Endothelial cell of umbilical vein (primary cell): ENCODE data around the gene C17orf50. TPM values are rescaled to one million over a fixed set of nuclear protein-coding genes. Genes with fewer than 3 reads are reported as not detected.

ENCODE experiments used
- BruUV-seq: library from RNA; stranded (reverse); fragments of 400-500 nt; replicated peaks from 2 replicates; lab custom pipeline; 2021; lab: Mats Ljungman, UMichigan
- CTCF ChIA-PET: fragments of 300-600, 350-600 bp; sonication (Branson Sonifier 250); formaldehyde crosslinking; loops from one replicate; lab custom pipeline; 2021; ENCODE audit warnings: antibody characterized with exemption, inconsistent platforms; lab: Charles Lee
- POLR2A ChIA-PET: fragments of 300-600, 350-600 bp; sonication (Branson Sonifier 250); formaldehyde crosslinking; loops from one replicate; lab custom pipeline; 2021; ENCODE audit warnings: antibody characterized with exemption, inconsistent platforms; lab: Charles Lee
- DNase-seq: peaks from one replicate; pipeline ENCODE4 v3.0.0-alpha.2; 2011; ENCODE audit warnings: low read depth, low spot score
- FAIRE-seq: peaks from 2 replicates; lab custom pipeline; 2011; peaks lifted over from hg19 to GRCh38; lab: Jason Lieb, UNC
- H2AFZ ChIP-seq: 2 replicates; pipeline ENCODE4 v1.6.0; 2012; ENCODE audit warnings: low read depth, low read length, control low read depth, inconsistent platforms
- H3K27ac ChIP-seq: 2 replicates; pipeline ENCODE4 v1.5.1; 2011; ENCODE audit warnings: low read depth, mild to moderate bottlenecking, control low read depth, low read length, moderate library complexity; ENCODE audit not compliant: insufficient read depth
- H3K27me3 ChIP-seq, 2 experiments: 2 replicates each; pipeline versions ENCODE4 v1.6.0 to v1.6.1; 2011; ENCODE audit warnings: low read length in 2 of 2, mixed read lengths in 1 of 2; ENCODE audit not compliant: control insufficient read depth in 2 of 2, insufficient read depth in 2 of 2
- H3K36me3 ChIP-seq, 2 experiments: 2 replicates in 1 of 2; 3 replicates in 1 of 2; pipeline ENCODE4 v1.5.1; 2011; ENCODE audit warnings: low read length in 2 of 2, mild to moderate bottlenecking in 1 of 2, moderate library complexity in 1 of 2; ENCODE audit not compliant: control insufficient read depth in 2 of 2, insufficient read depth in 2 of 2; ENCODE audit errors: extremely low read depth in 1 of 2
- H3K4me1 ChIP-seq: 3 replicates; pipeline ENCODE4 v1.5.1; 2011; ENCODE audit warnings: mild to moderate bottlenecking, low read length; ENCODE audit not compliant: control insufficient read depth, insufficient read depth; ENCODE audit errors: extremely low read depth
- H3K4me2 ChIP-seq: 2 replicates; pipeline ENCODE4 v1.6.1; 2011; ENCODE audit warnings: low read length, control low read depth, mixed read lengths; ENCODE audit not compliant: insufficient read depth
- H3K4me3 ChIP-seq, 3 experiments: fragments of 200-600 bp in 1 of 3; sonication (generic), shearing (Covaris generic) in 1 of 3; replicated peaks in 1 of 3; 2 replicates each; pipeline ENCODE4 v1.5.1; 2011 to 2016; ENCODE audit warnings: control low read depth in 3 of 3, low read length in 3 of 3, mild to moderate bottlenecking in 2 of 3, inconsistent platforms in 1 of 3, low read depth in 1 of 3, moderate library complexity in 1 of 3; ENCODE audit not compliant: insufficient read depth in 1 of 3
- H3K79me2 ChIP-seq: 2 replicates; pipeline ENCODE4 v1.6.0; 2012; ENCODE audit warnings: low read length, inconsistent platforms; ENCODE audit not compliant: control insufficient read depth, insufficient read depth
- H3K9ac ChIP-seq: replicated peaks from 2 replicates; pipeline ENCODE3; 2011; ENCODE audit warnings: low read length, control low read depth; ENCODE audit not compliant: insufficient read depth; ENCODE audit errors: extremely low read depth
- H3K9me1 ChIP-seq: replicated peaks from 3 replicates; pipeline ENCODE4 v1.6.0; 2011; ENCODE audit warnings: mild to moderate bottlenecking, low read length; ENCODE audit not compliant: control insufficient read depth, insufficient read depth; ENCODE audit errors: extremely low read depth
- H3K9me3 ChIP-seq: replicated peaks from 2 replicates; pipeline ENCODE4 v1.5.1; 2012; ENCODE audit warnings: low read length, inconsistent platforms; ENCODE audit not compliant: control insufficient read depth, insufficient read depth
- H4K20me1 ChIP-seq: replicated peaks from 2 replicates; pipeline ENCODE3; 2011; ENCODE audit warnings: mild to moderate bottlenecking, low read length; ENCODE audit not compliant: control insufficient read depth, insufficient read depth; ENCODE audit errors: extremely low read depth
- EZH2 ChIP-seq: IDR thresholded peaks from 2 replicates; pipeline ENCODE4 v1.6.1; 2012; ENCODE audit warnings: borderline replicate concordance, low read depth, mild to moderate bottlenecking, moderate library complexity, low read length, inconsistent platforms; ENCODE audit not compliant: severe bottlenecking
- FOS ChIP-seq: IDR thresholded peaks from 2 replicates; pipeline ENCODE4 v1.6.1; 2011; ENCODE audit warnings: mild to moderate bottlenecking, low read length, moderate library complexity, borderline replicate concordance; ENCODE audit not compliant: insufficient read depth
- GATA2 ChIP-seq: IDR thresholded peaks from 2 replicates; pipeline ENCODE4 v1.7.0; 2011; ENCODE audit warnings: low read depth, mild to moderate bottlenecking, moderate library complexity, mixed read lengths, low read length; ENCODE audit not compliant: insufficient read length, insufficient read depth
- JUN ChIP-seq: IDR thresholded peaks from 2 replicates; pipeline ENCODE4 v1.6.1; 2011; ENCODE audit warnings: borderline replicate concordance, low read depth; ENCODE audit not compliant: insufficient read length, insufficient read depth
- MYC ChIP-seq: IDR thresholded peaks from one replicate; pipeline ENCODE4 v1.6.1; 2011; ENCODE audit warnings: mild to moderate bottlenecking, low read depth, low read length
- POLR2A ChIP-seq: IDR thresholded peaks from 2 replicates; pipeline ENCODE4 v1.6.1; 2012; ENCODE audit warnings: low read depth, mild to moderate bottlenecking, control low read depth, low read length
- POLR2AphosphoS5 ChIP-seq: IDR thresholded peaks from 2 replicates; pipeline ENCODE4 v1.6.1; 2012; ENCODE audit warnings: low read depth, mild to moderate bottlenecking, control low read depth, low read length, moderate library complexity; ENCODE audit not compliant: insufficient read depth
- dilution Hi-C: fragments of 300-500 bp; cut with MboI; formaldehyde crosslinking; loops from one replicate; pipeline ENCODE4 v1.15.0; 2019; ENCODE audit warnings: low sequenced_read_pairs; ENCODE audit not compliant: extremely low pct_ligation_motif_present
- intact Hi-C: fragments of 100-400 bp; cut with micrococcal nuclease; formaldehyde crosslinking; loops from one replicate; pipeline ENCODE4 v1.10.0; 2022
- polyA plus RNA-seq, 4 experiments: library from polyadenylated mRNA; depleted of rRNA in 3 of 4; stranded (reverse) in 3 of 4; unstranded in 1 of 4; fragments of >200 nt; gene quantifications; 2 replicates each; pipeline versions ENCODE4 v1.2.1 to v1.2.3, GENCODE V29; 2011 to 2012; ENCODE audit warnings: missing spikeins in 1 of 4
- total RNA-seq: library from RNA; stranded (reverse); gene quantifications from 2 replicates; pipeline ENCODE4 v1.2.3, GENCODE V29; 2021
- TF ChIP-seq, protein P1 (sequence below), 2 donors: IDR thresholded peaks; 1 replicate in 1 of 2; 2 replicates in 1 of 2; pipeline ENCODE4 v1.5.1; 2011; ENCODE audit warnings: low read length in 2 of 2, mild to moderate bottlenecking in 2 of 2, moderate library complexity in 2 of 2, control low read depth in 1 of 2, inconsistent platforms in 1 of 2, low read depth in 1 of 2; ENCODE audit not compliant: insufficient read depth in 1 of 2; ENCODE audit errors: extremely low read depth in 1 of 2
- TF ChIP-seq, protein P2 (sequence below): IDR thresholded peaks from 2 replicates; pipeline ENCODE4 v1.6.1; 2011; ENCODE audit not compliant: insufficient read depth, insufficient read length

The C17orf50 gene
- total and polyA plus RNA-seq, 2 donors (not counting 3 experiments of a cell fraction or from before 2014, with no cell fraction given), result 0.15 TPM; not detected in 1

DNA sequence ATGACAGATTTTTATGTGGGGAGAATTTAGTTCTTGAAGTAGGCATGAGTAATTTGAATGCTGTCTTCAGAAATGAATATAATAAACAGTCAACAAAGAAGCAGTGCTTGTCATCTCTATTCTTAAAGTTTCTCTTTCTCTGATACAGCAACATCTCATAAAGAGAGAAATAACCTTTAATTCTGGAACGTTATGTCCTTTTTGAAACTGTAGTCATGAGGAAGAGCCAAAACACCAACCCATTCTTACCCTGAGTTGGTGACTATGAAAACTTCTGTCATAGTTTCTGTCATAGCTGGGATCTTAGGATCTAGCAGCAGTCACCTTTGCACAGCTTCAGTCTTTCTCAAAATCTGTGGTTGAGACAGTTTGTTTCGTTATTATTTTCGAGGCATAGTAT lies 44.5 kb upstream of the C17orf50 start:
- Histone ChIP-seq H3K79me2 (no peaks in the 10 kb centered on the region), H3K4me1 (peaks cover 15% of the 10 kb centered on the region), H3K4me3 (no peak overlapping the region), H3K36me3 (peaks cover 8 to 10% of the 10 kb centered on the region in 2 experiments), H3K9ac (no peak overlapping the region), H3K9me1 (no peaks in the 10 kb centered on the region), H2AFZ (no peak overlapping the region), H3K27ac (no peak overlapping the region), H3K4me2 (no peak overlapping the region), H3K27me3 (no peaks in the 10 kb centered on the region), H4K20me1 (peaks cover 2% of the 10 kb centered on the region), H3K9me3 (no peaks in the 10 kb centered on the region)
- intact Hi-C loops, result no loop called here
- dilution Hi-C loops, result no loop called here
- POLR2A ChIA-PET, result no interaction called here
- CTCF ChIA-PET, result interaction anchor here (1.3 kb wide), 1 partner anchor 31 kb away, joined by 3 read pairs; no protein-coding TSS in a partner anchor
- no peak for FAIRE-seq
- no TSS peak for BruUV-seq
- DNase-seq, result no peak
- TF ChIP-seq, protein P1, sequence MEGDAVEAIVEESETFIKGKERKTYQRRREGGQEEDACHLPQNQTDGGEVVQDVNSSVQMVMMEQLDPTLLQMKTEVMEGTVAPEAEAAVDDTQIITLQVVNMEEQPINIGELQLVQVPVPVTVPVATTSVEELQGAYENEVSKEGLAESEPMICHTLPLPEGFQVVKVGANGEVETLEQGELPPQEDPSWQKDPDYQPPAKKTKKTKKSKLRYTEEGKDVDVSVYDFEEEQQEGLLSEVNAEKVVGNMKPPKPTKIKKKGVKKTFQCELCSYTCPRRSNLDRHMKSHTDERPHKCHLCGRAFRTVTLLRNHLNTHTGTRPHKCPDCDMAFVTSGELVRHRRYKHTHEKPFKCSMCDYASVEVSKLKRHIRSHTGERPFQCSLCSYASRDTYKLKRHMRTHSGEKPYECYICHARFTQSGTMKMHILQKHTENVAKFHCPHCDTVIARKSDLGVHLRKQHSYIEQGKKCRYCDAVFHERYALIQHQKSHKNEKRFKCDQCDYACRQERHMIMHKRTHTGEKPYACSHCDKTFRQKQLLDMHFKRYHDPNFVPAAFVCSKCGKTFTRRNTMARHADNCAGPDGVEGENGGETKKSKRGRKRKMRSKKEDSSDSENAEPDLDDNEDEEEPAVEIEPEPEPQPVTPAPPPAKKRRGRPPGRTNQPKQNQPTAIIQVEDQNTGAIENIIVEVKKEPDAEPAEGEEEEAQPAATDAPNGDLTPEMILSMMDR (IDR thresholded peaks at IDR 0.05; ENCODE audit: extremely low read depth in 1 of 2, insufficient read depth in 1 of 2, low read depth in 1 of 2, low read length in 2 of 2), result no peak
- no peak for TF ChIP-seq GATA2
- TF ChIP-seq, protein P2, sequence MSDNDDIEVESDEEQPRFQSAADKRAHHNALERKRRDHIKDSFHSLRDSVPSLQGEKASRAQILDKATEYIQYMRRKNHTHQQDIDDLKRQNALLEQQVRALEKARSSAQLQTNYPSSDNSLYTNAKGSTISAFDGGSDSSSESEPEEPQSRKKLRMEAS, result no peak
- TF ChIP-seq JUN, result no peak
- no peak for TF ChIP-seq POLR2A
- TF ChIP-seq MYC, result no peak
- no peak for TF ChIP-seq POLR2AphosphoS5
- no peak for TF ChIP-seq EZH2
- TF ChIP-seq FOS, result no peak
